DMS114 treated with DMSO at 0.1 percent for 48 hours (cell line): ENCODE data around the gene PTX4.

Experiments used
- DNase-seq: peaks from one replicate; lab custom pipeline; 2025; ENCODE audit not compliant: unreplicated experiment; lab: John Stamatoyannopoulos, UW

Gene PTX4

GRCh38 chr16:1488619-1489018 is at the start of gene PTX4:
PTX4 (minus strand) TSS chr16:1488944; CDS start chr16:1488909, 35 bp downstream.
- no peak for DNase-seq

GRCh38 chr16:1537763-1538289 is 49.1 kb upstream of the PTX4 start:
- DNase-seq = no peak

- no peak for DNase-seq
Measured at GRCh38 chr16:1537138-1537577, 48.4 kb upstream of the PTX4 start.

- DNase-seq = no peak
Measured at GRCh38 chr16:1536601-1537000, 47.9 kb upstream of the PTX4 start.

DNA sequence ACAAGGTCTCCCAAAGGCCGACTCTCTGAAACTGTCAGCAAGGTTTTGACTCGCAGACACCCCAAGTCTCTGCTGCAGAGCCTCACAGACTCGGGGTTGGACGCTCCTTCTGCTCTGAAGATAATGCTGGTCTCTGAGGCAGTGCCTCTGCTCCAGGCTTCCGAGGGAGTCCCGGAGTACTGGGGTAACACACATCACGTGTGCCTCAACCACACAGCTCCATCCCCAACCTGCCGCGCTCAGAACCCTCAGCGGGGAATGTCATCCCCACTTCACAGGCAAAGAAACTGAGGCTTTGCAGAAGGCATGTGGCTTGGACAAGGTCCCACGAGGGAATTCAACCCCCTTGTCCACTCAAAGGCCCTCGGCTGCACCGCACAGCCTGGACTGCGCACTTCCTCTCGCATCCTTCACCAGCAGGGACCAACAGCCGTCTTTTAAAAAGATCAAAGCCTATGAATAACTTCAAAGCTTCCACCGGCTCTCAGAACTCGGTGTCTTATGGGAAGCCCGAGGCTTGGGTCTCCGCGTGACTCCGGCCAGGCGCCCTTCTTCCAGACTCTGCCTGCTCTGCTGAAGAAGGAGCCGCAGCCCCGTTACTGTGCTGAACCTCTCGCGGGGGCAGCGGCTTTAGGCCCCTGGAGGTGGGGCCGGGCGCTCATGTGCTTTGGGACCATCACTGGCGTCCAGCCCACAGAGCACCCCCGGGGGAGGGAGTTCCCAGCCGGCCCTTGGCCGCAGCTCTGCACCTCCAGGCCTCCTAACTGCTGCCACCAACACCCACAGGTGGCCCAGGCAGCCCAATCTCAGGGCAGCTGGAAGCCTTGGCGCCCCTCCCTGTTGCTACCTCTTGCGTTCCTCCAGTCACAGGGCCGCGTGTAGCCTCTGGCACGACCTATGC is 46.9 kb upstream of the PTX4 start:
- DNase-seq = no peak

DNA sequence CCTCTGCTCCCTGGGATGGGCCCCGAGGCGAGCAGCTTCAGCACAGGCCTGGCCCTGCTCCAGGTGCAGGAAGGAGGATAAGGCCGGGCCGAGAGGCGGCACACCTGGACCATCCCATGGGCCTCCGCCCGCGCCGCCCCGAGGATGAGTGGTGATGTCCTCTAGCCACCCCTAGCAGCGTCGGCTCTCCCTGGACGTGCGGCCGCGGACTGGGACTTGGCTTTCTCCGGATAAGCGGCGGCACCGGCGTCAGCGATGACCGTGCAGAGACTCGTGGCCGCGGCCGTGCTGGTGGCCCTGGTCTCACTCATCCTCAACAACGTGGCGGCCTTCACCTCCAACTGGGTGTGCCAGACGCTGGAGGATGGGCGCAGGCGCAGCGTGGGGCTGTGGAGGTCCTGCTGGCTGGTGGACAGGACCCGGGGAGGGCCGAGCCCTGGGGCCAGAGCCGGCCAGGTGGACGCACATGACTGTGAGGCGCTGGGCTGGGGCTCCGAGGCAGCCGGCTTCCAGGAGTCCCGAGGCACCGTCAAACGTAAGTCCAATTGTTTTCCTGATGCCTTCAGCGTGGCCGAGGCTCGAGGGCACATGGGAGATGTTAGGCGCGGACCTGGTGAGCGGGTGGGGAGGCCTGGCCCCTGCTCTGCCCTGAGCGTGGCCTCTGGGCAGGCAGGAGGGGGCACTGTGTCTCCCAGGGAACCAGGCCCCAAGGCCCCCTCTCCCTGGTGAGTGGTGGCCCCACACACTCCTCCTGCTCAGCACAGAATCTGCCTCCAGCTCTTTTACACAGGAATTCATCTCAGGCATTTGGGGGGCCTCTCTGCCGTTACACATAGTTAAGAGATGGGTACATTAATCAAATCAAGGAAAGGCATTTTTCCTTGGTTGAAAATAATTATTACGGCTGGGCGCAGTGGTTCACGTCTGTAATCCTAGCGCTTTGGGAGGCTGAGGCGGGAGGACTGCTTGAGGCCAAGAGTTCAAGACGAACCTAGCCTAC is 45.6 kb upstream of the PTX4 start:
- DNase-seq = no peak

DNA sequence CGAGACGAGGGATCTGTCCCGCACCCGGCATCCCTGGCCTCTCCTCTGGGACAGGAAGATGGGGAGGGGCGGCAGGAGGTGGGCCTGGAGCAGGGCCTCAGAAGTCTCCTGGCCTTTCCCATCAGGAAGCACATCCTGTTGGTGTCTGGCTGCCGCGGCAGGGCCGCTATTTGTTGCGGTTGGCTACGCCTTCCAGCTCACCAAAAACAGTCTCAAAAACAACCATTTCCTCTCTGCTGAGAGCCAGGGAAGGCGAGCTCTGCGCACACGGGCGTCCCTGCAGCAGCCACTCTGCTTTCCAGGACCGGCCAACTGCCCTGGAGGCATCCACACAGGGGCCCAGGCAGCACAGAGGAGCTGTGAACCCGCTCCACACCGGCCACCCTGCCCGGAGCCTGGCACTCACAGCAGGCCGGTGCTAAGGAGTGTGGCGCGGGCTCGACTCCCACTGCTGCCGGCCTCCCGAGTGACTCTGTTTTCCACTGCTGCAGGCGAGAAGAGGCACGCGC is 44.8 kb upstream of the PTX4 start, which contains the start of gene TMEM204:
TSS of gene TMEM204 (plus strand) at position 224 of the 509 bp plus-strand sequence. CDS start 610 bp downstream, outside the sequence.
- DNase-seq = no peak

- DNase-seq = no peak
Measured at GRCh38 chr16:1532771-1533170, 44.0 kb upstream of the PTX4 start.

- DNase-seq = no peak
Measured at GRCh38 chr16:1532081-1532760, 43.5 kb upstream of the PTX4 start.

- no peak for DNase-seq
Measured at GRCh38 chr16:1531638-1531910, 42.8 kb upstream of the PTX4 start.

DNA sequence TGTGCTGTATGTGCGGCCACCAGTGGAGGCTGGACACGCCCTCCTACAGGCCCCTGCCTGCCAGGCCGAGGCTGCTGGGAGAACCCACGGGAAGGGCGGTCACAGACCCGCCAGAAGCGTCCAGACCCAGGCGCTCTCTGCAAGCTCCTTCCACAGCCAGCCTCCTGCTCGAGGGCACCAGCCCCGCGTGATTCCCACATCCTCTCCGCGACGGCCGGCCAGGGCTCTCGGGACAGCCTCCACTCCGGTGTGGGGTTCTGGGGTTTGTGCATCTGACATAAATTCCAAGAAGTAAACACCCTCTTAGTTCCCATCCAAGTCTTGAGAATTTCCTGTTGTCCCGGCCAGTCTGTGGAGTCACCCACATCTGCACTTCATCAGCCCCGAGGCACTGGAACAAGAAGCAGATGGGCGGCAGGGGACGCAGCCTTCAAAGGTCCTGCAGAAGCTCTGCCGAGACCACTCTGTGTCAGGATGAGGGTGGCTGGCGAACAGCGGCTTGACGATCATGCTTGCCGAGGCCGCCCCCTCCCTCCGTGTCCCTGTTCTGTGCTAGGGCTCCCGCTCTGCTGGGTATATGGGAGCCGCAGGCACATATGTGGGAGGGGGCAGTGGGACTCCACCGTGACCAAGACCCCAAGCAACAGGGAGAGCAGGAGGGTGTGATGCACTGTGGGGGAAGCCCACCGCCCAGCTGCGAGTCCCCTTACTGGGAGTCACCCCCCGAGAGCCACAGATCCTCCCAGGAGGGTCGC is 42.3 kb upstream of the PTX4 start:
- no peak for DNase-seq

DNA sequence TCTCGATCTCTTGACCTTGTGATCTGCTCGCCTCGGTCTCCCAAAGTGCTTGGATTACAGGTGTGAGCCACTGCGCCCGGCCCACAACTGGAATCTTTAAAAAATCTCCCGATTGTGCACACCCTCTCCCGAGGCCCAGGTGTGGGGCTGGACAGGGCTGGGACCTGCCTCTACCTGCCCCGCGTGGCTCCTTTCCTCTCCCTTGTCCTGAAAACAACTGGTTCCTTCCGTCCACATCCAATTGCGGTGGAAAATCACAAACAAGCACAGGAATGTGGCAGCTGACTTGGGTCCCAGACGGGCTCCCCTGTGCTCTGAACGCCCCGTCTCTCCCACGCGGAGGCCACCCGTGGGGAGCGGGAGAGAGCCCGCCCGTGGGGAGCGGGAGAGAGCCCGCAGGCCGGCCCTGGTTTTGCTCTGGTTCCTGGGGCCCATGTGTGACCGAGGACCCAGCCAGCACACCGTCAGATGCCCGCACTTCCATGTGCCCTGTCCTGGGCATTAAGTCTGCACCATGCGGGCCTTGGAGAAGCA is 41.7 kb upstream of the PTX4 start:
- no peak for DNase-seq

DNA sequence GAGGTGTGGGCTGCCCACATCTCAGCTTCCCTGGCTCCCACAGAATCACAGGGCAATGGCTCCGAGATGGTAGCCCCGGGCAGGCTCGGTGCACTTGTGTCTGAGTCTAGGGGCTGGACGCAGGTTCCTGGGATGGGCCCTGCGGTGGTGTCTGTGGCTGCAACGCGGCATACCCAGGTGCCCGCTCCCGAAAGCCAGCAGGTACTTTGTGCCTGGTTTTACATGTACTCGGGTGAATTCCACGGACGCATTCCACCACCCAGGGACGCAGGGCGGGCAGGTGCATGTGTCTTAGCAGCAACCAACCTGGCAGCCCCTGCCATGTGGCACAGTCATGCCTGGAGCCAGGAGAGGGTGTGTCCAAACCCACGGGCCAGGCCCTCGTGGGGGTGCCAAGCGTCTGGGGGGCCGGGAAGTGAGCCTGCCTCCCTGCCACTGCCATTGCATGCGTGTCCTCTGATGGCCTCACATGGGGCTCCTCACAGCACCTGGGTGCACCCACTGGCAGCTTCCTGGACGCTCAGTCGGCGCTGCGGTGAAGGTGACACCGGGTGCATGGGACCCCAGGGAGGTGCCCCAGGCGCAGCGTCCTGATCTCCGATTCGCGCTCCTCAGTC is 40.3 kb upstream of the PTX4 start:
- no peak for DNase-seq

- no peak for DNase-seq
Measured at GRCh38 chr16:1527836-1528811, 39.4 kb upstream of the PTX4 start.

GRCh38 chr16:1526608-1527555 is 38.1 kb upstream of the PTX4 start:
- DNase-seq = no peak

- DNase-seq = no peak
Measured at GRCh38 chr16:1525871-1526607, 37.3 kb upstream of the PTX4 start.
